ENCODE results near the gene S100A9. TPM values are rescaled to one million over a fixed set of nuclear protein-coding genes. Genes with fewer than 3 reads are reported as not detected.

S100A9 gene
- total RNA-seq, 4 donors from 2014 or later, result 6.8 to 96.6 (median 17.6) TPM

DNA sequence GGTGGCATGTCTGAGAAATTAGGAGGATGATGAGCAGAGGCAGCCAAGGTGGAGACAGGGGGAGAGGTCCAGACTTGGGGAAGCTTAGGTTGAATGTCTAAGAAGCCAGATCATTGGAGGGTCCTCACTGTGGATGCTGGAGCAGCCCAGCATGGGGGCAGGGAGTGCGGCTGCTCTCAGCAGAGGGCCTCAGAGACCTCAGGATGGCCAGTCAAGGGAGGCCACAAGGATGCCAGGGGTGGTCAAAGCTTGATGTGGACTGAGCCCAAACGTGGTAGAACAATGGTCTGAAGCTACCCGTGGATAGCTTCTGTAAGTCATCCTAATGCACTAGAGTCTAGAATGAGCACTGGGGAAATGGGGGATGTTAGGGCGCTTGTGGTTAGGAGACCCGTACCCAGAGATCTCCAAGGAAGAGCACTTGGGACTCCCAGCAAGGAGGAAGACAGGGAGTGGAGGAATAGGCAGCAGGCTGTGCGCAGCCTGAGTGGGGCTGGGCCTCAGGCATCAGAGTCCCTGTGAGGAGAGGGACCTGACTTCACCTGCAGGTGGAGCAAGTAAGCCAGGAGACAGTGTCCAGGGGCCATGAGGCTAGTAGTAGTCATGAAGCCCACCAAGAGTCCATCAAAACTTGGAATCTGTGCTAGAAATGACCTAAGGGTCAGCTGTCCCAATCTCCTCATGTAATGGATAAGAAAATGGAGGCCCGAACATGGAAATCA, 4.3 kb upstream of the S100A9 start:
- no peaks in the 10 kb centered on the region for H3K9me3 ChIP-seq
- no peak overlapping the region for H3K4me3 ChIP-seq
- no peaks in the 10 kb centered on the region for H3K36me3 ChIP-seq
- H3K4me1 ChIP-seq, result no peaks in the 10 kb centered on the region
- H3K27me3 ChIP-seq, result no peaks in the 10 kb centered on the region
- TF ChIP-seq POLR2A (IDR thresholded peaks at IDR 0.05), result no peak
- TF ChIP-seq, protein P1, sequence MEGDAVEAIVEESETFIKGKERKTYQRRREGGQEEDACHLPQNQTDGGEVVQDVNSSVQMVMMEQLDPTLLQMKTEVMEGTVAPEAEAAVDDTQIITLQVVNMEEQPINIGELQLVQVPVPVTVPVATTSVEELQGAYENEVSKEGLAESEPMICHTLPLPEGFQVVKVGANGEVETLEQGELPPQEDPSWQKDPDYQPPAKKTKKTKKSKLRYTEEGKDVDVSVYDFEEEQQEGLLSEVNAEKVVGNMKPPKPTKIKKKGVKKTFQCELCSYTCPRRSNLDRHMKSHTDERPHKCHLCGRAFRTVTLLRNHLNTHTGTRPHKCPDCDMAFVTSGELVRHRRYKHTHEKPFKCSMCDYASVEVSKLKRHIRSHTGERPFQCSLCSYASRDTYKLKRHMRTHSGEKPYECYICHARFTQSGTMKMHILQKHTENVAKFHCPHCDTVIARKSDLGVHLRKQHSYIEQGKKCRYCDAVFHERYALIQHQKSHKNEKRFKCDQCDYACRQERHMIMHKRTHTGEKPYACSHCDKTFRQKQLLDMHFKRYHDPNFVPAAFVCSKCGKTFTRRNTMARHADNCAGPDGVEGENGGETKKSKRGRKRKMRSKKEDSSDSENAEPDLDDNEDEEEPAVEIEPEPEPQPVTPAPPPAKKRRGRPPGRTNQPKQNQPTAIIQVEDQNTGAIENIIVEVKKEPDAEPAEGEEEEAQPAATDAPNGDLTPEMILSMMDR (IDR thresholded peaks at IDR 0.05), result peak in 1 of 6 experiments; percentile 5
- no peak for DNase-seq
- no peak overlapping the region for H3K27ac ChIP-seq

DNA sequence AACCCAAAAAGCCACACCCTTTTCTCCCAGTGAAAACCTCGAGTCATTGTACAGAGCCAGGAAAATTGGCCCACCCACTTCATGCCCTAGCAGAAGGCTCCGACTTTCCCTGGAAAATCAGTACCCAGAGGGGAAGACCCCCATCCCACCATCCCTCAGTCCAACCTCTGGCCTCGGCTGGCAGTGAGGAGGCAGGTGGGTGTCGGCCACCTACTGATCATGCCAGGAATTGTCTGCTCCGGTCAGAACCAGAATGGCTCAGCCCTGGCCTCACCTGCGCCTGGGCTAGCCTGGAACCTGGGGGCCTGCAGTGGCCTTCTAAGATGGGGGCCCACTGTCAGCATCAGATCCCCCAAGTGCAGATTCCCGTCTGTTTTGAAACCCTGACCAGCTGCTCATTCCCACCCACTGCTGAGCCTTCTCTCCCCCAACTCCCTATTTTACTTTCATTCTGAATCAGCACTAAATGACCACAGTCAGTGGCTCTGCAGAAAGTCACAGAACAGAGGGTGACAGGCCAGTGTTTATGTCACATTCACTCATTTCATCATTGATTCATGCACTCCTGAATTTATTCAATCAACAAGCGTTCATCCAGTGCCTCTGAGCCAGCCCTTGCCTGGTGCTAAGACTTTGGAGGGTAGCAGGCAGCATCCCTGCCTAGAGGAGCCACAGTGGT, 3.0 kb upstream of the S100A9 start:
- Histone ChIP-seq H3K36me3 (no peaks in the 10 kb centered on the region), H3K9me3 (no peaks in the 10 kb centered on the region), H3K4me1 (no peaks in the 10 kb centered on the region), H3K27ac (no peak overlapping the region), H3K4me3 (no peak overlapping the region), H3K27me3 (no peaks in the 10 kb centered on the region)
- DNase-seq, result no peak
- TF ChIP-seq, protein P1 (IDR thresholded peaks at IDR 0.05), result no peak
- TF ChIP-seq POLR2A (IDR thresholded peaks at IDR 0.05), result no peak

DNA sequence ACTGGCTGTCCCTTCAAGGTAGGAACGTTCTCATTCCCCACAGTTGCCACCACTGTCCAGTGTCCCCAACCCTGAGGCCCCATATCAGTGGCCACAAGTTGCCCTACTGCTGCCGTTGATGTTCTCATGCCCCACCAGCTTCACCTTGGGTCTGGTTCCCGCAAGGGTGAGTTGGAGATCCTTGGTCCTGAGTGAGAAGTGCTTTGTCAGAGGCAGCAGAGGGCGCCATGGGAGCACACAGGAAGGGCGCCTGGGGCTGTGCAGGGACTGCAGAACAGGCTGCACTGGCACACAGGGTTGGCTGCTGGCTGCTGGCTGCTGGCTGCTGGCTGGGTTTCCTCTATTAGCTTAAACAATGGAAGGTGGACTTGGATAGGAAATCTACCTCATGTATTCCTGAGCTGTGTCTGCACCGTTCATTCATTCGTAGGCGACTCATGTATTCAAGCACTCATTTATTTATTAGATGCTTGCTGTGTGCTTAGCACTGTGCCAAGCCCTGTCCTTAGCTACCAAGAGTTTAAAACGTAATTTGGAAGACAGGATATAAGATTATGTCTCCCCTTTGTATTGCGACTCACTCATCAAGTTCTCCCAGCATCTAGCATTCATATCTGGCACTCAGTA, 2.1 kb upstream of the S100A9 start:
- peak in 1 of 3 donors; percentile 62 for DNase-seq
- no peaks in the 10 kb centered on the region for H3K9me3 ChIP-seq
- no peaks in the 10 kb centered on the region for H3K36me3 ChIP-seq
- H3K27ac ChIP-seq, result no peak overlapping the region
- H3K27me3 ChIP-seq, result no peaks in the 10 kb centered on the region
- no peak overlapping the region for H3K4me3 ChIP-seq
- TF ChIP-seq, protein P1 (IDR thresholded peaks at IDR 0.05), result peak in 4 of 6 experiments; percentile 12 to 48 (median 44)
- no peak for TF ChIP-seq POLR2A (IDR thresholded peaks at IDR 0.05)
- H3K4me1 ChIP-seq, result no peaks in the 10 kb centered on the region

DNA sequence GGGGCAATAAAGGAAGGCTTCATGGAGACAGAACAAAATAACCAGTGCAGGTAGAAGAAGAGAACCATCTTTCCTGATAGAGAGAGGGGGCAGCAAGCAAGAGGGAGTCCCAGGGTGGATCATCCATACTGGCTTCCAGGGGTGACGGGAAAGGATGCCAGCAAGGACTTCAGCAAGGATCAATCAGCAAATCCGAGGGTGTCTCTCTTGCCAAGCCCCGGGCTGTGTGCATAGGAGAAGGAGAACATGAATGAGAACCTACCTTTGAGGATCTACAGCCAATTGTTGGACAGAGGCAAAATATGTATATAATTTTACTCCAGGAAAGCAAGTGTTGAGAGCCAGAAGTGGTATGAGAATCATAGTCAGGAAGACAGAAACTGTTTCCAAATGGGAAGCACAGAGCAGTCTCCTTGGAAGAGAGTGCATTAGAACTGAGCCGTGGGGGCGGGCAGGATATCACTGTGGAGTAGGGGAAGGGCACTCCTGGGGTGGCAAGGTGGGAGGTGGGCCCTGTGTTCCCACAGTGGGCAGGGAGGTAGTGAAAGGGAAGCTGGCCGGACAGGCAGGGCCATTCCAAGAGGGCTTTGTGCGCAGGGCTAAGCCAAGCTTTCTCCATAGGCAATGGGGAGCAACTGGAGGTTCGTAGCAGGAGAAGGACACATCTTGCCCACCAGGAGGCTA, 1.1 kb upstream of the S100A9 start:
- no peaks in the 10 kb centered on the region for H3K27me3 ChIP-seq
- no peak overlapping the region for H3K27ac ChIP-seq
- TF ChIP-seq, protein P1 (IDR thresholded peaks at IDR 0.05), result no peak
- no peak for TF ChIP-seq POLR2A (IDR thresholded peaks at IDR 0.05)
- no peak overlapping the region for H3K4me3 ChIP-seq
- no peaks in the 10 kb centered on the region for H3K36me3 ChIP-seq
- no peaks in the 10 kb centered on the region for H3K9me3 ChIP-seq
- no peak for DNase-seq
- H3K4me1 ChIP-seq, result no peaks in the 10 kb centered on the region

DNA sequence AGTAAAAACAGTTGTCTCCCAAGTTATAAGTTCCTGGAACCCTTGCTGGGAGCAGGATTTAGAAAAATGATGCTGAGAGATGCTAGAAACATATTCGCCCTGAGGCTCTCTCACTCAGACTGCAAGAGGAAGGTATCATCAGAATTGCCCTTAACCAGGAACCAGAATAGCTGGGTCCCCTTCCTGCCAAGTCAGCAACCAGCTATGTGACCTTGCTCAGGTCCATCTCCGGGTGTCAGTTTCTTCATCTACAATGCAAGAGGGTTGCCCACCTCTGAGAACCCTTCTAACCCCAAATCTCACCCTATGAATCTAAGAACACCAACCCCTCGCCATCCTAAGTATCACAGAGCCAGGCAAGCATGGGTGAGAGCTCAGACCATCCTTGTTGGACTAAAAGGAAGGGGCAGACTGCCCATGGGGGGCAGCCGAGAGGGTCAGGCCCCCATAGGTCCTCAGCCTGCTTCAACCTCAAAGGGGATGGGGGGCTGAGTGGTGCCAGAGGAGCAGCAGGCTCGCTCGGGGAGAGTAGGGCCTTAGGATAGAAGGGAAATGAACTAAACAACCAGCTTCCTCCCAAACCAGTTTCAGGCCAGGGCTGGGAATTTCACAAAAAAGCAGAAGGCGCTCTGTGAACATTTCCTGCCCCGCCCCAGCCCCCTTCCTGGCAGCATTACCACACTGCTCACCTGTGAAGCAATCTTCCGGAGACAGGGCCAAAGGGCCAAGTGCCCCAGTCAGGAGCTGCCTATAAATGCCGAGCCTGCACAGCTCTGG, 390 bp upstream of the S100A9 start:
- H3K4me1 ChIP-seq, result no peaks in the 10 kb centered on the region
- H3K27ac ChIP-seq, result no peak overlapping the region
- no peak for TF ChIP-seq POLR2A (IDR thresholded peaks at IDR 0.05)
- TF ChIP-seq, protein P1 (IDR thresholded peaks at IDR 0.05), result no peak
- H3K36me3 ChIP-seq, result no peaks in the 10 kb centered on the region
- H3K27me3 ChIP-seq, result no peaks in the 10 kb centered on the region
- H3K9me3 ChIP-seq, result no peaks in the 10 kb centered on the region
- no peak overlapping the region for H3K4me3 ChIP-seq
- DNase-seq, result peak in 2 of 3 donors; percentile 17 to 67
